ENCODE results near the gene HHLA2. TPM values are rescaled to one million over a fixed set of nuclear protein-coding genes. Genes with fewer than 3 reads are reported as not detected.
"Not testable (repeated sequence)": the region's sequence is repeated elsewhere in the genome, so short reads cannot be mapped to it uniquely, and the experiment has no call there.

The HHLA2 gene
- total RNA-seq, 1 donor from 2014 or later: not detected

GRCh38 chr3:108342837-108343486 is 46.6 kb downstream of the HHLA2 start:
- no peak for DNase-seq (ENCODE audit: low read depth)

- DNase-seq (ENCODE audit: low read depth): no peak
These were observed 47.1 kb downstream of the HHLA2 start for GRCh38 chr3:108343491-108343890.

GRCh38 chr3:108345492-108346205 is 49.3 kb downstream of the HHLA2 start:
- DNase-seq (ENCODE audit: low read depth): peak; percentile 59

- DNase-seq (ENCODE audit: low read depth): no peak
These were observed 50.2 kb downstream of the HHLA2 start for GRCh38 chr3:108346301-108347227.

GRCh38 chr3:108352176-108352575 is 55.8 kb downstream of the HHLA2 start:
- no peak for DNase-seq (ENCODE audit: low read depth)

GRCh38 chr3:108354562-108354961 is 58.2 kb downstream of the HHLA2 start:
- no peak for DNase-seq (ENCODE audit: low read depth)

- no peak for DNase-seq (ENCODE audit: low read depth)
These were observed 60.7 kb downstream of the HHLA2 start for GRCh38 chr3:108357042-108357441.

- no peak for DNase-seq (ENCODE audit: low read depth)
These were observed 62.7 kb downstream of the HHLA2 start for GRCh38 chr3:108359011-108359410.

- DNase-seq (ENCODE audit: low read depth): no peak
These were observed 79.7 kb downstream of the HHLA2 start for GRCh38 chr3:108376026-108376425.

GRCh38 chr3:108377384-108377783 is 81.0 kb downstream of the HHLA2 start:
- DNase-seq (ENCODE audit: low read depth): no peak

- DNase-seq (ENCODE audit: low read depth): no peak
These were observed 82.0 kb downstream of the HHLA2 start for GRCh38 chr3:108378153-108378951.

GRCh38 chr3:108378952-108379342 is 82.6 kb downstream of the HHLA2 start:
- DNase-seq (ENCODE audit: low read depth): not testable (repeated sequence)

- no peak for DNase-seq (ENCODE audit: low read depth)
These were observed 83.9 kb downstream of the HHLA2 start for GRCh38 chr3:108380128-108380795.

GRCh38 chr3:108381529-108382140 is 85.3 kb downstream of the HHLA2 start:
- no peak for DNase-seq (ENCODE audit: low read depth)

- DNase-seq (ENCODE audit: low read depth): no peak
These were observed 87.0 kb downstream of the HHLA2 start for GRCh38 chr3:108383306-108383705.

- no peak for DNase-seq (ENCODE audit: low read depth)
These were observed 90.7 kb downstream of the HHLA2 start for GRCh38 chr3:108387063-108387462.

GRCh38 chr3:108388136-108389132 is 92.1 kb downstream of the HHLA2 start:
- DNase-seq (ENCODE audit: low read depth): peak; percentile 18

- no peak for DNase-seq (ENCODE audit: low read depth)
These were observed 93.0 kb downstream of the HHLA2 start for GRCh38 chr3:108389372-108389771.
